Testis (tissue), 3 donors: Measurements from ENCODE around the gene ANKRD53. TPM values are rescaled to one million over a fixed set of nuclear protein-coding genes. Genes with fewer than 3 reads are reported as not detected.

Experiments
- DNase-seq: peaks from one replicate; pipeline ENCODE4 v3.0.0-alpha.2; 2019
- H3K27ac ChIP-seq, 2 donors: fragments of 200-600 bp; sonication (generic); one replicate each; pipeline ENCODE4 v1.5.1; 2019
- H3K27me3 ChIP-seq: fragments of 200-600 bp; sonication (generic); one replicate; pipeline ENCODE4 v1.5.1; 2019
- H3K36me3 ChIP-seq: fragments of 200-600 bp; sonication (generic); one replicate; pipeline ENCODE4 v1.5.1; 2017; ENCODE audit warnings: low read depth; ENCODE audit errors: missing control alignments
- H3K4me1 ChIP-seq: fragments of 200-600 bp; sonication (generic); one replicate; pipeline ENCODE4 v1.5.1; 2019
- H3K4me3 ChIP-seq, 2 donors: fragments of 200-600 bp; sonication (generic); one replicate each; pipeline ENCODE4 v1.5.1; 2017 to 2019
- H3K9me3 ChIP-seq: fragments of 200-600 bp; sonication (generic); one replicate; pipeline ENCODE4 v1.5.1; 2017
- POLR2A ChIP-seq: fragments of 450-650 bp; IDR thresholded peaks from one replicate; pipeline ENCODE4 v1.6.1; 2017; ENCODE audit warnings: antibody characterized with exemption, mild to moderate bottlenecking, moderate library complexity
- WGBS, 2 donors: methylation state at CpG; one replicate each; pipeline ENCODE4 v1.1.5; 2018; 5-methylcytosine and 5-hydroxymethylcytosine counted together
- intact Hi-C: fragments of 100-400 bp; cut with DNase I; formaldehyde crosslinking; loops from one replicate; pipeline ENCODE4 v1.15.1; 2023; ENCODE audit warnings: low total_unique reads
- polyA plus RNA-seq: library from polyadenylated mRNA; stranded (reverse); fragments of 350-450 nt; fragmentation: Illumina TruSeq; extraction: RNeasy Lipid Tissue Mini Kit (QIAGEN cat#74804); gene quantifications from one replicate; pipeline ENCODE4 v1.2.3, GENCODE V29; 2014; ENCODE audit warnings: low read depth, low replicate concordance; ENCODE audit not compliant: insufficient read depth
- total RNA-seq, 2 donors: library from RNA; depleted of rRNA; stranded (reverse); fragments of >200 nt; gene quantifications; one replicate each; pipeline ENCODE4 v1.2.3, GENCODE V29; 2016
- TF ChIP-seq, protein P1 (sequence below), 3 experiments: fragments of 450-650 bp in 2 of 3; fragments of 200-600 bp in 1 of 3; sonication (generic) in 1 of 3; IDR thresholded peaks; one replicate each; pipeline ENCODE4 v1.5.1; 2016 to 2019; ENCODE audit warnings: antibody characterized with exemption in 3 of 3, mild to moderate bottlenecking in 2 of 3, moderate library complexity in 1 of 3

ANKRD53 gene
- total and polyA plus RNA-seq, 3 donors from 2014 or later, result 10.6 to 52.2 (median 36.3) TPM

DNA sequence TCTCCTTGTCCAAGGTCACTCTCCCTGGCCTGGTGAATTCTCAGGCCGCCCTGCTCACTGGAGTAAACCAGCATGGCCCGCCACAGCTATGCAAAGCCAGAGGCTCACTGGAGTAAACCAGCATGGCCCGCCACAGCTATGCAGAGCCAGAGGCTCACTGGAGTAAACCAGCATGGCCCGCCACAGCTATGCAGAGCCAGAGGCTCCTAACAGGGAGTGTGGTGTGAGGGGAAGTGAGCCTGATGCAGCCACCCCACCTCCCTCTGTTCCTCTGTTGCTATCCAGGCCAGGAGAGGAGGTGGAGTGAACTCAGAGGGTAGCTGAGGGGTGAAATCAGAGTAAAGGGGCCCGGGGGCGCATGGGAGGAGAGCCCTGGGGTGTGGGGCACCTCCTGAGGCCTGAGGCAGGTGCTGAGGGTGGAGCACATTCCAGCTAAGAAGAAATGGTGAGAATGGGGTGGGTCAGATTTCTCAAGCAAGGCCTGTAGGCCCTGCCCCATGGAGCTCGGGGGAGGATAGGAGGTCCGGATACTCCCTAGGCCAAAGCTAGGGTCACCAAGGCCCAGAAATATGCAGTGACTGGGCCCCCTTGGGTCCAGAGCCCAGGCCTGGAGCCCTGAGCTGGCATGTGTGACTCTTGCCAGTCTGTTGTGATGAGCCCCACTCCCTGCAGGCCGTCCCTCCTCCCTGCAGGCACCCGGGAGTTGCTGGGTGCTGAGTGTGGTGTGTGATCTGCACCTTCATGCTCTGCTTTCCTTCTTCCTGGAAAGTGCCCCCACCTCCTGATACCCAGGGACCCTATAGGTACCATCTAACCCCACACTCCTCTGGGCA is 41.2 kb upstream of the ANKRD53 start:
- no peaks in the 10 kb centered on the region for H3K36me3 ChIP-seq
- intact Hi-C loops, result loop anchor here (5.0 kb wide), 1 partner anchor 65 kb away; no protein-coding TSS in a partner anchor
- no peaks in the 10 kb centered on the region for H3K27me3 ChIP-seq
- H3K9me3 ChIP-seq, result no peaks in the 10 kb centered on the region
- H3K4me3 ChIP-seq, result no peak overlapping the region
- no peak overlapping the region for H3K27ac ChIP-seq
- no peak for DNase-seq
- WGBS, 2 donors, result 79 to 85% methylated on average over 4 to 10 of the region's 10 CpGs
- H3K4me1 ChIP-seq, result no peaks in the 10 kb centered on the region
- TF ChIP-seq POLR2A, result no peak
- TF ChIP-seq, protein P1, sequence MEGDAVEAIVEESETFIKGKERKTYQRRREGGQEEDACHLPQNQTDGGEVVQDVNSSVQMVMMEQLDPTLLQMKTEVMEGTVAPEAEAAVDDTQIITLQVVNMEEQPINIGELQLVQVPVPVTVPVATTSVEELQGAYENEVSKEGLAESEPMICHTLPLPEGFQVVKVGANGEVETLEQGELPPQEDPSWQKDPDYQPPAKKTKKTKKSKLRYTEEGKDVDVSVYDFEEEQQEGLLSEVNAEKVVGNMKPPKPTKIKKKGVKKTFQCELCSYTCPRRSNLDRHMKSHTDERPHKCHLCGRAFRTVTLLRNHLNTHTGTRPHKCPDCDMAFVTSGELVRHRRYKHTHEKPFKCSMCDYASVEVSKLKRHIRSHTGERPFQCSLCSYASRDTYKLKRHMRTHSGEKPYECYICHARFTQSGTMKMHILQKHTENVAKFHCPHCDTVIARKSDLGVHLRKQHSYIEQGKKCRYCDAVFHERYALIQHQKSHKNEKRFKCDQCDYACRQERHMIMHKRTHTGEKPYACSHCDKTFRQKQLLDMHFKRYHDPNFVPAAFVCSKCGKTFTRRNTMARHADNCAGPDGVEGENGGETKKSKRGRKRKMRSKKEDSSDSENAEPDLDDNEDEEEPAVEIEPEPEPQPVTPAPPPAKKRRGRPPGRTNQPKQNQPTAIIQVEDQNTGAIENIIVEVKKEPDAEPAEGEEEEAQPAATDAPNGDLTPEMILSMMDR (IDR thresholded peaks at IDR 0.05), result no peak

DNA sequence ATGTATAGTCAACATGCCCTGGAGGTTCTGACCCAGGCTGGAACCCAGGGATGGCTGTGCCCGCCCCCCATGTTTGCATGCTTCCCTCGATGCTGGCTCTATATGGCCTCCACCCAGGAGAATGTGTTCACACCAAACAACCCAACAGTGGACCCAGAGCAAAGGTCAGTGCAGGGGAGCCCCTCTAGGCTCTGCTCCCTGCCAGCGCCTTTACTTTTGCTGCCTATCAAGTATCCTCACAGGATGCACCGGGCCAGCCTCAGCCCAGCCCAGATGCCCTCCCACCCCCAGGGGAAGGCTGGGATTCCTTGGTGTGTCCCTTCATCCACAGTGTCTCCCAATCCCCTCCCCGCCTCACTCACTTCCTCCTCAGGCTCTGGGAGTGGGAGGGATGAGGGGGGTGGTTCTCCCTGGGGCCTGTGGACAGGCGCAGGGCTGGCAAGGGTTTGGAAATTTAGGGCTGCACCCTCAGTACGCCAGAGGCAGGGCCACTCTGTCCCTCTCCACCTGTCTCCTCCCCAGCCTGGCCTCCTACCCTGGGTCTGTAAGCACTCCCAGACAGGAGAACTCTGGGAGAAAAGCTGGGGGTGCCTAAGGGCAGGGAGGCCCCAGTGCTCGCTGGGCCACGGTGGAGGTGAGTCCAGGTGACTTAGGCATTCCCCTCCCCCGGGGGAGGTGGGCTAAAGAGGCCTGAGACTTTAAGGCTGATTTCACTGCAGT is 40.4 kb upstream of the ANKRD53 start:
- Histone ChIP-seq H3K4me3 (no peak overlapping the region), H3K9me3 (no peaks in the 10 kb centered on the region), H3K4me1 (no peaks in the 10 kb centered on the region), H3K36me3 (no peaks in the 10 kb centered on the region), H3K27ac (no peak overlapping the region), H3K27me3 (no peaks in the 10 kb centered on the region)
- TF ChIP-seq, protein P1 (IDR thresholded peaks at IDR 0.05), result no peak
- TF ChIP-seq POLR2A, result no peak
- intact Hi-C loops, result loop anchor here (5.0 kb wide), 1 partner anchor 66 kb away; no protein-coding TSS in a partner anchor
- 76 to 79% methylated on average over 10 of the region's 10 CpGs for WGBS, 2 donors
- DNase-seq, result no peak

DNA sequence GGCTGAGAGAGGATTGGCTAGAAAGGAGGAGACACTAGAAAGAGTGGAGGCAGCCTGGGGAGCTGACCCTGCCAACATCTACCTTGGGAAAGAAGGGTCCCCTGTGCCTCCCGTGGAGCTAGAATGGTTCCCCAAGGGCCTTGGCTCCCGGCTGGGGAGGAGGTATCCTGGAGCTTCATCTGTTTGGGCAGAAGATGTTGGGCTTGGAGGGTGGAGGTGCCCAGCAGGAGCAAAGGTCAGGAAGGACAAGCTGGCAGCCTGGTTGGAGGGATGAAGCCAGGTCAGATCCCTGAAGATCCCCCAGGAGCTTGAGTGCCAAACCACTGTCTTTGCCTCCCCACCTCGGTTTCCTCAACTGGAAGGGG is 39.9 kb upstream of the ANKRD53 start:
- Histone ChIP-seq H3K4me1 (no peaks in the 10 kb centered on the region), H3K4me3 (no peak overlapping the region), H3K27me3 (no peaks in the 10 kb centered on the region), H3K9me3 (no peaks in the 10 kb centered on the region), H3K36me3 (no peaks in the 10 kb centered on the region), H3K27ac (no peak overlapping the region)
- DNase-seq, result no peak
- TF ChIP-seq, protein P1 (IDR thresholded peaks at IDR 0.05), result no peak
- no peak for TF ChIP-seq POLR2A
- intact Hi-C loops, result loop anchor here (5.0 kb wide), 1 partner anchor 66 kb away; no protein-coding TSS in a partner anchor
- 42 to 45% methylated on average over 3 of the region's 3 CpGs for WGBS, 2 donors

DNA sequence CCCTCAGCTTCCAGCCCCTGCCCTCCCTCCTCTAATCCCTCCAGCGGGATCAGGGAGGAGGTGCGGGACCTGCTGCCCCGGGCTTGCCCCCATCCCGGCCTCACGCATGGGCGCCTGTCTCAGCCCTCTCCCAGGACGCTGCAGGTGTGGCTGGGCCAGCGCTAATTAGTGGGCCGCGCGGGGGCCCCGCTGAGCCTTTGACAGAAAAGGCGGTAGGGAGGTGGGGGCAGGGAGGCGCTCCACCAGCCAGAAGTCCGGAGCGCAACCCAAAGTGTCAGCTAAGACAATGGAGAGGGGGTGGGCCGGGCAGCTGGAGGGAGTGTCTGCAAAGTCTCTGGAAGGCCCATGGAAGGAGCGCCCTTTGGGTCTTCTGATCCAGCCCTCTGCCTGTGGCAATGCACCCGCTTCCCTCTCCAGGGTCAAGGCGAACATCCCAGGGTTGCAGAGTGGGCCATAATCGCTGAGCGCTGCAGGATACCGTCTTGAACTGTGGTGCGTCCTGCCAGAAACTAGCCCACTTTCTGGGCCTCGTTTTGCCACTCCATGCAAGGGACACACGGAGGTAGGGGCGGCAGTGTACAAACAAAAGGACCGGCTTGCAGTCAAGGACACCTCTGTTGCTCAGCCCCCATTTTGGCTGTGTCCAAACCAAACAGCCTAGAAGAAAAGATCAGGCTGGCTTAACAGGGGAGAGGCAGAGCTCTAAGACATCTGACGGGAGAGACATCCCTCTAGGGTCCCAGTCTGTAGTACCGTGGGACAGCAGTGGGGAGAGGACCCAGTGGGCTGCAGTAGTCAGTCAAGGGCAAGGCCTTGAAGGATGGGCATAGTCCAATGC is 39.2 kb upstream of the ANKRD53 start:
- Histone ChIP-seq H3K27me3 (no peaks in the 10 kb centered on the region), H3K4me3 (no peak overlapping the region), H3K9me3 (no peaks in the 10 kb centered on the region), H3K36me3 (no peaks in the 10 kb centered on the region), H3K27ac (no peak overlapping the region), H3K4me1 (no peaks in the 10 kb centered on the region)
- no peak for TF ChIP-seq POLR2A
- TF ChIP-seq, protein P1 (IDR thresholded peaks at IDR 0.05), result no peak
- 31 to 50% methylated on average over 16 to 30 of the region's 30 CpGs for WGBS, 2 donors
- DNase-seq, result no peak
- intact Hi-C loops, result loop anchor here (5.0 kb wide), 1 partner anchor 67 kb away; no protein-coding TSS in a partner anchor
